Measurements from ENCODE around the gene FLT4.

FLT4 gene

DNA sequence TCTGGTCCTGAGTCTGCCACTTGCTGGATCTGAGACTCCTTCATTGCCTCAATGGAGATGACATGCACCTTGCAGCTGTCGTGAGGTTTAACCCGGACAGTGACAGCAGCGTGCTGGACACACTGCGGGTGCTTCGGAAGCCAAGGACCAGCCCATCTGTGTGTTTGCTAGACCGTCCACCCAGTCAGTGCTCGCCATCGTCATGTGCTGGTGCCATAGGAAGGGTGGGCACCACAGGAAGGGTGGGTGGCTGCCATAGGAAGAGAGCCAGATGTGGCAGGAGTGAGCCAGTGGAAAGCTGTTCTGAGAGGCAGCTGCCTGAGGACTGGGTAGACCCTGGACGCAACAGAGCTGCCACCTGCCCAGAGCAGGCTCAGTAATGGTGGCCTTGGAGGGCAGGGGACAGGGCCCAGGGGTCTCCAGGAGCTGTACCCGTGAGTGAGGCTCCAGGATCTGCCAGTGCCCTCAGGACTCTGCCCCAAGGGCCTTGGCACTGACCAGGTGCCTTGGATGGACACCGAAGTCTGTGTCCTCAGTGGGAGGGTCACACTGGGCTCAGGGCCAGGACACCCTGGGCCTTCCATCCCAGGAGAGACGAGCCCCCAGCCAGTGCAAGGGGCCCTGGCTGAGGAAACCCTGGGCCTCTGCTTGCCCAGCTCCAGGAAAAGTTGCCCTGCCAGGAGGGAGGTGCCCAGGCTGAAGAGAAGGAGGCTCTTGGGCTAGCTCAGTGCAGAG lies 21.8 kb downstream of the FLT4 start:
- Histone ChIP-seq H3K4me1 (ENCODE audit: control insufficient read depth, insufficient read depth, low read length) (peaks cover 5% of the 10 kb centered on the region), H3K27me3 (ENCODE audit: control insufficient read depth, insufficient read depth, low read length) (no peaks in the 10 kb centered on the region), H3K9me3 (ENCODE audit: control insufficient read depth, insufficient read depth, low read length) (no peaks in the 10 kb centered on the region), H3K4me3 (ENCODE audit: low read length) (no peak overlapping the region), H3K27ac (ENCODE audit: low read length) (no peak overlapping the region), H3K36me3 (ENCODE audit: control insufficient read depth, insufficient read depth, low read length) (no peaks in the 10 kb centered on the region; the same call in 1 of the 2 replicates)
- WGBS (ENCODE audit: insufficient coverage, insufficient read length) = no CpG with 5 or more reads among the region's 12 CpGs
- DNase-seq (ENCODE audit: low read depth, low spot score) = no peak

DNA sequence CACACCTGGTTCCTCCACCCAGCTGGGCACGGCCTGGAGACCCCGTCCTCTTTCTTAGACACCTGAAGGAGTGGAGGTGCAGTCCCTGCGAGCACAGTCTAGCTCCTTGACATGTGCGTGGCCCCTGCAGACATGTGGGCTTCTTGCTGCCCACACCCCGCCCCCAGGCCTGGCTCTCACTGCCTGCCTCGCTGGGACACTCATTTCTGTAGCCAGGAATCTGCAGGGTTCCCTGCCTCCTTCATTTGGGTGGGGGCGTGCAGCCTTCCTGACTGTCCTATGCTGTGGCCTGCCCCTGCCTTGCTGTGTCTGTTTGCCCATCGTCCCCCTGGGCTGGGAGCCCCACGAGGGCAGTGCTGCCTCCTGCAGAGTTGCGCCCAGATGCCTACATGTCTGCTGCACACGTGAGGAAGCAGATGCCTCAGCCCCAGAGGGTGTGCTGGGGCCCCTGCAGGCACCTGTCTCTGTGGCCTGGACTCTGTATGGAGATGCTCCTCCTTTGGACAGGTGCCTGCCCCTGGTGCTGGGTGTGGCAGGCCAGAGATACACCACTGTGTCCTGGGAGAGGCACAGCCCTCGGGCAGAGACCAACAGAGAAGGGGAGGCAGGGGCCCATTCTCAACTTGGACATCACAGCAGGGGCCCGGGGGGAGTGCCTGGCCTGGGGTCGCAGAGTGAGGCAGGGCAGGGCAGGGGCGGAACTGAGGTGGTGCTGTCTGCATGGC lies 22.6 kb downstream of the FLT4 start:
- Histone ChIP-seq H3K9me3 (ENCODE audit: control insufficient read depth, insufficient read depth, low read length) (no peaks in the 10 kb centered on the region), H3K4me3 (ENCODE audit: low read length) (no peak overlapping the region), H3K27me3 (ENCODE audit: control insufficient read depth, insufficient read depth, low read length) (no peaks in the 10 kb centered on the region), H3K36me3 (ENCODE audit: control insufficient read depth, insufficient read depth, low read length) (no peaks in the 10 kb centered on the region; the same call in 1 of the 2 replicates), H3K4me1 (ENCODE audit: control insufficient read depth, insufficient read depth, low read length) (peaks cover 5% of the 10 kb centered on the region), H3K27ac (ENCODE audit: low read length) (no peak overlapping the region)
- no peak for DNase-seq (ENCODE audit: low read depth, low spot score)
- no CpG with 5 or more reads among the region's 15 CpGs for WGBS (ENCODE audit: insufficient coverage, insufficient read length)

DNA sequence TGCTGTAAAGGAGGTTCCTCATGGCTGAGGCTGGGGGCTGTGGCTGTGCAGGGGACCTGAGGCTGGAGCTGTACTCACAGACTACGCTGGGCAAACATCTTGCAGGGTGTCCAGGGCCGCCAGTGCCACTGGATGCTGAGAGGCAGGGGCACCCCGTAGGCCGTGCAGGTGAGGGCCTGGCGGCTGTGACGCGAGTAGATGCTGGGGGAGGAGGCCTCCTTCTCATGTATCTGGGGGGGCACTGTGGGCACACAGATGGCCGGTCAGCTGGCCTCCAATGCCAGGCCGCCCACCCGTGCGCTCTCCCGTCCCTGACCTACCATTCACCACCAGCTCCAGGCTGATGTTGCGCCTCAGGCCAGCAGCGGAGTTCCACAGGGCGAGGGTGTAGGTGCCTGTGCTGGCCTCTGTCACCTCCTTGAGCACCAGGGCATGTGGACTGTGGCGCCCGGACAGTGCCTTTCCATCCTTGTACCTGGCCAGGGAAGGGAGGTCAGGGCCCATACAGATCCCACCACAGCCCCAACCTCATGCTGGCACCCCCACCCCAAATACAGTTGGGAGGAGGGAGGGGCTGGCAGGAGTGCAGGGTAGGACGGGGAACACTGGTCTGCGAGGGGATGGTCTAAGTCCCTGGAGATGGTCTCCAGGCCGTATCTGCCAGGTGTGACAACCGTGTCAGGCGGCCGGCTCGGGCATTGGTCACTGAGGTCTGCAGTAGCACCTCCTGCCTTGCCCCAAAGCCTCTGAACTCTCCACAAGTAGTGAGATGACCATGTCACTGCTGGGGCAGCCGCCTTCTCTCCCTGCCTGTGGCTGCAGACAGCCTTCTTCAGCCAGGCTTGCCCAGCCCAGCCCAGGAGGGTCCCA lies 23.4 kb downstream of the FLT4 start:
- Histone ChIP-seq H3K27me3 (ENCODE audit: control insufficient read depth, insufficient read depth, low read length) (no peaks in the 10 kb centered on the region), H3K27ac (ENCODE audit: low read length) (no peak overlapping the region)
- WGBS (ENCODE audit: insufficient coverage, insufficient read length) = no CpG with 5 or more reads among the region's 25 CpGs

DNA sequence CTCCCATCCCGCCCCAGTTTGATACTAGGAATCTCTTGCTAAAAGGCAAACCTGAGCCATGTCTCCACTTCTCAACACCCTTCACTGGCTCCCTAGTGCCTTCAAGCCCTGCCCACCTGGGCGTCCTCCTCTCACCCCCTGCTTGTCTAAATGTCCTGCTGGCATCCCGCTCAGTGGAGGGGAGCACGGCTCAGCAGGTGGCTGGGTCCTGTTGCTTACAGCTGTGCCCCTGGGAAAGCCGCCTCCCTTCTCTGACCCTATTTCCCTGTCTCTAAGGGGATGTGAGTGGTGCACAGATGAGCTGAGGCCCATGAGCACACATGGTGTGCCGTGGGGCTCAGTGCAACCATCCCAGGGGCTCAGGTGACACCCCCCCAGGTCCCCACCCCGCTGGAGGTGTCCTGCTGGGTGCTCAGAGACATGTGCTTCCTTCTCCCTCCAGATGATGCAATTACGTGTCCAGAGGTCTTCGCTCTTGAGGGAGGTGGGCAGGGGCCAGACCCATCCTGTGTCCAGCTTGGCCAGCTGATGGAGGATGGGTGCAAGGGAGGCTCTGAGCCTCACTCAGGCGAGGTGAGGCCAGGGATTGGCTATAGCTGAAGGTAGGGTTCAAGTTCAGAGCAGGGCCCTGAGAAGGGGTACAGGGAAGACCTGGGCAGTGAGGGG lies 24.1 kb downstream of the FLT4 start:
- no peak overlapping the region for H3K4me3 ChIP-seq (ENCODE audit: low read length)
- H3K27me3 ChIP-seq (ENCODE audit: control insufficient read depth, insufficient read depth, low read length) = no peaks in the 10 kb centered on the region
- no peak for DNase-seq (ENCODE audit: low read depth, low spot score)
- no peaks in the 10 kb centered on the region; the same call in 1 of the 2 replicates for H3K36me3 ChIP-seq (ENCODE audit: control insufficient read depth, insufficient read depth, low read length)
- WGBS (ENCODE audit: insufficient coverage, insufficient read length) = no CpG with 5 or more reads among the region's 10 CpGs
- H3K9me3 ChIP-seq (ENCODE audit: control insufficient read depth, insufficient read depth, low read length) = no peaks in the 10 kb centered on the region
- peaks cover 3% of the 10 kb centered on the region; the same call in 1 of the 2 replicates for H3K4me1 ChIP-seq (ENCODE audit: control insufficient read depth, insufficient read depth, low read length)
- no peak overlapping the region for H3K27ac ChIP-seq (ENCODE audit: low read length)

More for the DNA sequence above, 23.4 kb downstream of the FLT4 start:
- Histone ChIP-seq H3K9me3 (ENCODE audit: control insufficient read depth, insufficient read depth, low read length) (no peaks in the 10 kb centered on the region), H3K4me1 (ENCODE audit: control insufficient read depth, insufficient read depth, low read length) (peaks cover 3% of the 10 kb centered on the region; the same call in 1 of the 2 replicates), H3K36me3 (ENCODE audit: control insufficient read depth, insufficient read depth, low read length) (no peaks in the 10 kb centered on the region; the same call in 1 of the 2 replicates), H3K4me3 (ENCODE audit: low read length) (no peak overlapping the region)
- DNase-seq (ENCODE audit: low read depth, low spot score) = no peak

DNA sequence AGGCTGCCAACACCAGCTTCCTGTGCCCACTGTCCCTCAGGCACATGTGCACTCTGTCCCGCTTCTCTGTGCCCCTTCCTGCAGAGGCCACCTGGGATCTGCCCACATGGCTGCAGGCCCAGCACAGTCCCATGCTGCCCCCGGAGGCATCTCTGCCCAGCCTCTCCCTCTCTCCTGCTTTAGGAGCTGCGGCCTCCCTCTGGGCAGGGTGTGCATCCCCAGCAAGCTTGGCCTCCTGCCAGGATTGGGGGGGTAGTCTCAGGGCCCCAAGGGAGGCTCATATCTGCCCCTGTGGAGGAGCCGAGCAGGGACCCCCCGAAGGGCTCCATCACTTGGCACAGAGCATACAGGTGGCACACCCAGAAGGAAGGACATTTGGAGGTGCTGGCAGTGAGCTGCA lies 24.8 kb downstream of the FLT4 start:
- WGBS (ENCODE audit: insufficient coverage, insufficient read length) = no CpG with 5 or more reads among the region's 5 CpGs
- no peaks in the 10 kb centered on the region for H3K9me3 ChIP-seq (ENCODE audit: control insufficient read depth, insufficient read depth, low read length)
- H3K4me1 ChIP-seq (ENCODE audit: control insufficient read depth, insufficient read depth, low read length) = peaks cover 4% of the 10 kb centered on the region; the same call in 1 of the 2 replicates
- no peak overlapping the region for H3K27ac ChIP-seq (ENCODE audit: low read length)
- no peaks in the 10 kb centered on the region; the same call in 1 of the 2 replicates for H3K36me3 ChIP-seq (ENCODE audit: control insufficient read depth, insufficient read depth, low read length)
- no peak overlapping the region for H3K4me3 ChIP-seq (ENCODE audit: low read length)
- no peak for DNase-seq (ENCODE audit: low read depth, low spot score)
- no peaks in the 10 kb centered on the region for H3K27me3 ChIP-seq (ENCODE audit: control insufficient read depth, insufficient read depth, low read length)

DNA sequence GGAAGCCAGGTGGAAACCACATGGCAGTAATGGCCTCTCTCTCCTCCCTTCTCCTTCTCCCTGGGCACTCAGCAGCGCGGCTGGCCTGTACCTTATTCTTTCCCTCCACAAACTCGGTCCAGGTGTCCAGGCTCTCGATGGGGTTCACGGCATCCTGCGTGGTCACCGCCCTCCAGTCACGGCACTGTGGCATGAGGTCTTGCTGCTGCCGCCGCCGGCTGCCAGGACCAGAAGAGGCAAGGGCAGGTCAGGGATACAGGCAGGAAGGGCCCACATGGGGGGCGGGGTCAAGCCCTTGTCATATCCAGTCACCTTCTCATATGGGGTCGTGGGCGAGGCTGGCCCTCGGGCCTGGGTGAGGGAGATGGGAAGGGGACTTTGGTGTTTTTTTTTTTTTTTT lies 25.6 kb downstream of the FLT4 start:
- Histone ChIP-seq H3K27me3 (ENCODE audit: control insufficient read depth, insufficient read depth, low read length) (no peaks in the 10 kb centered on the region), H3K4me3 (ENCODE audit: low read length) (no peak overlapping the region), H3K4me1 (ENCODE audit: control insufficient read depth, insufficient read depth, low read length) (peaks cover 6% of the 10 kb centered on the region; the same call in 1 of the 2 replicates), H3K36me3 (ENCODE audit: control insufficient read depth, insufficient read depth, low read length) (no peaks in the 10 kb centered on the region; the same call in 1 of the 2 replicates), H3K9me3 (ENCODE audit: control insufficient read depth, insufficient read depth, low read length) (no peaks in the 10 kb centered on the region), H3K27ac (ENCODE audit: low read length) (no peak overlapping the region)
- no peak for DNase-seq (ENCODE audit: low read depth, low spot score)
- no CpG with 5 or more reads among the region's 15 CpGs for WGBS (ENCODE audit: insufficient coverage, insufficient read length)

DNA sequence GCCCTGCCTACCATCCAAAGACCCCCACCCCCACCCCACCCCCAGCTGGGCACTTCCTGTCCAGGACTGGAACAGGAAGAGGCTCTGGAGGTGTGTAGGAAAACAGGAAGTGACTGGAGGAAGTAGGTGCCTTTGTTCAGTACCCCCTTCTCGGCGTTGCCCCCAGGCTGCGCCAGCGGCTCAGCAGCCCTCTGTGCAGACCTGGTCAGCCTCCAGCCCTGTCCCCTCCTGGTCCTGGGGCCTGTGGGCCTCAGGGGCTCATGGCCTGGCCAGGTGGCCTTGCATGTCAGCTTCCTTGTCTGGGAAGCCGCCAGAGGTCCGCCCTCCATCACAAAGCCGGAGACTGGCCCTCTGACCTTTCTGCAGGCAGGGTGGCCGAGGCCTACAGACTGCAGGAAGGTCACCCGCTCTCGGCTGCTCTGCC lies 26.0 kb downstream of the FLT4 start:
- Histone ChIP-seq H3K9me3 (ENCODE audit: control insufficient read depth, insufficient read depth, low read length) (no peaks in the 10 kb centered on the region), H3K27ac (ENCODE audit: low read length) (no peak overlapping the region), H3K36me3 (ENCODE audit: control insufficient read depth, insufficient read depth, low read length) (no peaks in the 10 kb centered on the region; the same call in 1 of the 2 replicates), H3K4me1 (ENCODE audit: control insufficient read depth, insufficient read depth, low read length) (peaks cover 6% of the 10 kb centered on the region; the same call in 1 of the 2 replicates), H3K27me3 (ENCODE audit: control insufficient read depth, insufficient read depth, low read length) (no peaks in the 10 kb centered on the region; the same call in 1 of the 2 replicates), H3K4me3 (ENCODE audit: low read length) (no peak overlapping the region)
- WGBS (ENCODE audit: insufficient coverage, insufficient read length) = no CpG with 5 or more reads among the region's 10 CpGs
- no peak for DNase-seq (ENCODE audit: low read depth, low spot score)

DNA sequence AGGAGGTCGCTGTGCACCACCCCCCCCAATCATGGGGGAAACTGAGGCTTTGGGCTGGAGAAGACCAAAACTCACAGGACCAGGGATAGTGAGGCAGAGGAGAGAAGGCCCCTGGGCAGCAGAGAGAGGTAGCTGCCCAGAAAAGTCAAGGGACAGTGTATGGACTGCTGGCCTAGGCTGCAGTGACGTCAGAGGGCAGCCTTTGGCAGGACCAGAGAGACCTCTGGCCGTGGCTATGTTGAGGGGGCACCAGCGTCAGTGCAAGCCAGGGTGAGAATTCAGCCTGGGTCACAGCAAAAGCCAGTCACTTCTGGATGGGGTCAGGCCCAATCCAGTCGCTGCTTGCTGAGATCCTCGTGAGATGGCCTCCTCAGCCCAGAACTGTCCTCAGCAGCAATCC lies 26.5 kb downstream of the FLT4 start:
- no peaks in the 10 kb centered on the region; the same call in 1 of the 2 replicates for H3K36me3 ChIP-seq (ENCODE audit: control insufficient read depth, insufficient read depth, low read length)
- H3K4me3 ChIP-seq (ENCODE audit: low read length) = no peak overlapping the region
- peaks cover 6% of the 10 kb centered on the region; the same call in 1 of the 2 replicates for H3K4me1 ChIP-seq (ENCODE audit: control insufficient read depth, insufficient read depth, low read length)
- no peak overlapping the region for H3K27ac ChIP-seq (ENCODE audit: low read length)
- no CpG with 5 or more reads among the region's 6 CpGs for WGBS (ENCODE audit: insufficient coverage, insufficient read length)
- no peak for DNase-seq (ENCODE audit: low read depth, low spot score)
- no peaks in the 10 kb centered on the region; the same call in 1 of the 2 replicates for H3K27me3 ChIP-seq (ENCODE audit: control insufficient read depth, insufficient read depth, low read length)
- H3K9me3 ChIP-seq (ENCODE audit: control insufficient read depth, insufficient read depth, low read length) = no peaks in the 10 kb centered on the region

DNA sequence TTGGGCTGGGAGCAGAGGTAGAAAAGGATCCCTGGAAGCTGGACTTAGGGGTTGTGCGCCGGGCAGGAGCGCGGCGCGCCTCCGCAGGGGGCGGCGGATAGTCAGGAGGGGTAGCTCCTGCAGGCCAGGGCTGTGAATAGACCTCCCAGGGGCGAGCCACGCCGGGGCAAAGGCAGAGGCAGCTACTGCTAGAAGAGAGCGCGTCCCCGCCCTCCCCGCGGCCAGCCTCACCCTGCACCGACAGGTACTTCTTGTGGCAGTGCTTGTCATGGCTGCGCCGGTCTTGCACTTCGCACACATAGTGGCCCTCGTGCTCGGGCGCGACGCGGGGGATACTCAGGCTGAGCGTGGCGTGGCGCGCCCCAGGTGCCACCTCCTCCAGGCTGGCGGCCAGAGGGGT lies 28.1 kb downstream of the FLT4 start:
- peaks cover 6% of the 10 kb centered on the region; the same call in 1 of the 2 replicates for H3K4me1 ChIP-seq (ENCODE audit: control insufficient read depth, insufficient read depth, low read length)
- H3K36me3 ChIP-seq (ENCODE audit: control insufficient read depth, insufficient read depth, low read length) = no peaks in the 10 kb centered on the region; the same call in 1 of the 2 replicates
- H3K27ac ChIP-seq (ENCODE audit: low read length) = no peak overlapping the region
- no peak overlapping the region for H3K4me3 ChIP-seq (ENCODE audit: low read length)
- no peaks in the 10 kb centered on the region for H3K9me3 ChIP-seq (ENCODE audit: control insufficient read depth, insufficient read depth, low read length)
- no CpG with 5 or more reads among the region's 32 CpGs for WGBS (ENCODE audit: insufficient coverage, insufficient read length)
- no peaks in the 10 kb centered on the region; the same call in 1 of the 2 replicates for H3K27me3 ChIP-seq (ENCODE audit: control insufficient read depth, insufficient read depth, low read length)
- no peak for DNase-seq (ENCODE audit: low read depth, low spot score)

Measured in iPS DF 6.9 (cell line).